Measurements from ENCODE around the gene CSK.

The CSK gene

DNA sequence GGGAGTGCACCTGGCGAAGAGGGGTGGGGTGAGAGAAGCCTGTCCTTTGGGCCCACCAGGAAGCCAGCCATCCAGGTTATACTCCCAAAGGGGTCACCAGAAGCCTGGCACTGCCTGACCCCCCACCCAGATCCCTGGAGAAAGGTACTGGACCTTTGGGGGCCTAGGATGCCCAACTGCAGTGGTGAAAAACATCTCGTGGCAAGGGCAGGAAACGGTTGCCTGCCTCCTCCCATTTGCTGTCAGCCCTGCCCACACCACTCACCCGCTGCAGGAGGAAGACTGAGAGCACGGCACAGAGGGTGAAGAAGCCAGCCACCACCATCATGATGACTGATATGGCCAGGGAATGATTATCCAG lies 63.3 kb downstream of the CSK start:
- DNase-seq = no peak

DNA sequence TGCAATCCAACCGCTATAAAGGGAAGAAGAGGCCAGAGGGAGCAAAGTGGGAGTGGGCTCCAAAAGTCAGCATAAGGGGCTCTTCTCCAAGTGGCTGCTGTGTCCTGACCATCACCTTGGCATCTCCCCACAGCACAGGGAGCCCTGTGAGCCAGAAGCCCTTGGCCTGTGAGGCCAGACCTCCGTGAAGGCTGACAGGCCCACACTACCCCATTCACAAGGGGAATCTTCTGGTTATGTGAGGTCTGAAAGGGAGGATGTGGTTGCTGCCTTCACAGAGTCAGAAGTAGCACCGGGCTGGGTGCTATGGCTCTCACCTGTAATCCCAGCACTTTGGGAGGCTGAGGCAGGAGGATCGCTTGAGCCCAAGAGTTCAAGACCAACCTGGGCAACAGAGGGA lies 63.7 kb downstream of the CSK start:
- no peak for DNase-seq

DNA sequence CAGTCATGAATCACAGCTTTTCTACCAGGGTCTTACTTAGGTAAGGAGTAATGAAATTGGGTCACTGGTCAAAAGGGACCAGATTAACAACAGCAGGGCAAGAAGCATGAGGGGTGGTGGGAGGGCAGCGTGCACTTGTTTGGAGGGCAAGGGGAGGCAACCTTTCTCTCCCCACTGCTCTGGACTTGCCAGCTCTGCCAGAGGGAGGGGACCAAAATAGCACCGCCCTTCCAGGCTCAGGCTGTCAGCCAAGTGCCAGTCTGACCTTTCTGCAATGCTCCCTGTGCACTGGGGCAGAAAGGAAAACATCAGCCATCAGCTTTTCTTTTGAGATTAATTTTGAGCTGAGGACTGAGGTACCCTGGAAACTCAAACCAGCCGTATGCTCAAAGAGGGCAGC lies 65.6 kb downstream of the CSK start:
- no peak for DNase-seq

DNA sequence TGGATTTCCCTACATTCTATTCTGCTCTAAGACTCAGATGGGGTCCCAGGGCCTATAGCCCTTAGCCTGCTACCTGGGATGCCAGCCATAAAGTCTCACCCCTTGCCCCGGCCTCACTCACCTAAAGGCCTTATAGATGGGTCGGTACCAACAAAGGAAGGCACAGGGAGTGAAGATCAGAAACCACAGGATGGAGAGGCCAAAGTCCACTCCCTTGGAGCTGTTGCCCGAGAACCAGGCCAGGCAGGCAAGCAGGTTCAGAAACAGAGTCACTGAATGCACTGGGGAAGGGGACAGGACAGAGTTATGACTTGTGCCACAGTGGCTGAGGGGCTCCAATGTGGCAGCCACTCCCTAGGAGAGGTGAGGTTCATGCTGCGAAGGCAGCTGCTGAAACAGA lies 68.5 kb downstream of the CSK start:
- no peak for DNase-seq

DNA sequence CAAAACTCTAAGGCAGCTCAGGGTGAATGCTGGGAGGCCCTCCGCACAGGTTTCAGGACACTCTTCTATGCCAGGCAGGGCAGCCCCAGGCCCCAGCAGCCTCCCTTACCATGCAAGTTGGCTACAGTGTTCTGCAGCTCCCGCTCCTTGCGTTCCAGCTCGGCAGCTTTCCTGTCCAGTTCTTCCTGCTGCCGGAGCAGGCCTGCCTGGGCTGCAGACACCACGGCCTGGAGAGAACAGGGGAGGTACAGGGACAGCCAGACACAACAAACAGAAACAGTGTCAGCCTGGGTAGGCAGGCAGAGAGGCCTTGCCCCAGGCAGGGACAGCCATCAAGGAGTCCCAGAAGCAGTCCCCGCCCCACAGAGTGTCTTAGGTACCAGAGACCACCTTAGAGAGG lies 70.1 kb downstream of the CSK start:
- DNase-seq = no peak

Data from NCI-H774 (cell line).